Liver (tissue), 9 donors: ENCODE results near the gene CFAP65. TPM values are rescaled to one million over a fixed set of nuclear protein-coding genes. Genes with fewer than 3 reads are reported as not detected.

Experiments used
- DNase-seq: peaks from one replicate; pipeline ENCODE4 v3.0.0-alpha.2; 2017; ENCODE audit warnings: low spot score
- H3K27ac ChIP-seq, 2 donors: one replicate each; pipeline ENCODE4 v1.7.0; 2013; ENCODE audit warnings: inconsistent platforms in 2 of 2, low read length in 2 of 2, control low read depth in 1 of 2, low read depth in 1 of 2, mild to moderate bottlenecking in 1 of 2
- H3K27me3 ChIP-seq, 4 donors: one replicate each; pipeline versions ENCODE4 v1.6.1 to v1.7.0; 2013; ENCODE audit warnings: low read length in 3 of 4, inconsistent platforms in 1 of 4, mild to moderate bottlenecking in 1 of 4, moderate library complexity in 1 of 4; ENCODE audit not compliant: control insufficient read depth in 4 of 4, insufficient read depth in 4 of 4
- H3K36me3 ChIP-seq, 4 donors: one replicate each; pipeline versions ENCODE4 v1.6.1 to v1.7.0; 2013; ENCODE audit warnings: low read length in 3 of 4, mild to moderate bottlenecking in 3 of 4, low read depth in 1 of 4, moderate library complexity in 1 of 4; ENCODE audit not compliant: control insufficient read depth in 4 of 4, insufficient read depth in 3 of 4
- H3K4me1 ChIP-seq, 4 donors: one replicate each; pipeline versions ENCODE4 v1.6.1 to v1.7.0; 2013; ENCODE audit warnings: low read length in 3 of 4, mild to moderate bottlenecking in 3 of 4, moderate library complexity in 1 of 4; ENCODE audit not compliant: control insufficient read depth in 4 of 4, insufficient read depth in 4 of 4
- H3K4me3 ChIP-seq, 3 donors: one replicate each; pipeline versions ENCODE4 v1.6.1 to v1.7.0; 2013; ENCODE audit warnings: low read length in 3 of 3, control low read depth in 1 of 3, low read depth in 1 of 3, mild to moderate bottlenecking in 1 of 3
- H3K9ac ChIP-seq, 2 donors: one replicate each; pipeline ENCODE4 v1.7.0; 2013; ENCODE audit warnings: low read length in 2 of 2, mild to moderate bottlenecking in 2 of 2, moderate library complexity in 2 of 2, control low read depth in 1 of 2, low read depth in 1 of 2
- H3K9me3 ChIP-seq, 4 donors: one replicate each; pipeline versions ENCODE4 v1.6.1 to v1.7.0; 2013; ENCODE audit warnings: low read length in 3 of 4; ENCODE audit not compliant: control insufficient read depth in 4 of 4
- ATF3 ChIP-seq: IDR thresholded peaks from 2 replicates; pipeline ENCODE4 v1.6.1; 2016; ENCODE audit warnings: antibody characterized with exemption
- CTCF ChIP-seq: fragments of 150-350 bp; IDR thresholded peaks from 2 replicates; pipeline ENCODE4 v1.5.1; 2017; ENCODE audit warnings: improper control_type of control experiment, low read depth, low read length; ENCODE audit not compliant: missing input control
- EGR1 ChIP-seq, 2 donors: IDR thresholded peaks; 2 replicates each; pipeline ENCODE4 v1.6.1; 2016 to 2018; ENCODE audit warnings: antibody characterized with exemption in 2 of 2, low read depth in 2 of 2
- FOXA1 ChIP-seq: IDR thresholded peaks from 2 replicates; pipeline ENCODE4 v1.6.1; 2016; ENCODE audit warnings: antibody characterized with exemption
- GABPA ChIP-seq, 2 donors: IDR thresholded peaks in 1 of 2; conservative IDR thresholded peaks in 1 of 2; 2 replicates each; pipeline ENCODE4 v1.6.1; 2016; ENCODE audit warnings: antibody characterized with exemption in 2 of 2, mild to moderate bottlenecking in 1 of 2, moderate library complexity in 1 of 2
- HNF4A ChIP-seq, 2 donors: conservative IDR thresholded peaks; 2 replicates each; pipeline ENCODE4 v1.6.1; 2016; ENCODE audit warnings: antibody characterized with exemption in 2 of 2, mild to moderate bottlenecking in 2 of 2
- HNF4G ChIP-seq: IDR thresholded peaks from 2 replicates; pipeline ENCODE4 v1.6.1; 2016; ENCODE audit warnings: antibody characterized with exemption
- JUND ChIP-seq, 2 donors: IDR thresholded peaks; 2 replicates each; pipeline ENCODE4 v1.6.1; 2016; ENCODE audit warnings: antibody characterized with exemption in 2 of 2
- MAX ChIP-seq: IDR thresholded peaks from 2 replicates; pipeline ENCODE4 v1.6.1; 2016; ENCODE audit warnings: antibody characterized with exemption
- REST ChIP-seq: IDR thresholded peaks from 2 replicates; pipeline ENCODE4 v1.6.1; 2016; ENCODE audit warnings: antibody characterized with exemption, mild to moderate bottlenecking
- RXRA ChIP-seq, 2 donors: IDR thresholded peaks; 2 replicates each; pipeline ENCODE4 v1.6.1; 2017 to 2018; ENCODE audit warnings: antibody characterized with exemption in 2 of 2, mild to moderate bottlenecking in 1 of 2
- TAF1 ChIP-seq: conservative IDR thresholded peaks from 2 replicates; pipeline ENCODE4 v1.6.1; 2016; ENCODE audit warnings: antibody characterized with exemption, mild to moderate bottlenecking
- ZBTB33 ChIP-seq: IDR thresholded peaks from 2 replicates; pipeline ENCODE4 v1.6.1; 2016; ENCODE audit warnings: antibody characterized with exemption
- WGBS: extraction: QIAGEN DNeasy Blood & Tissue Kit; methylation state at CpG from one replicate; pipeline ENCODE4 v1.1.7; 2013; 5-methylcytosine and 5-hydroxymethylcytosine counted together
- polyA plus RNA-seq, 2 donors: library from polyadenylated mRNA; stranded (reverse) in 1 of 2; unstranded in 1 of 2; fragments of 200-250 nt in 1 of 2; fragments of >200 nt in 1 of 2; fragmentation: Nextera tagmentation in 1 of 2; extraction: Ambion mirVana in 1 of 2; gene quantifications; one replicate each; pipeline versions ENCODE4 v1.2.1 to v1.2.3, GENCODE V29; 2013 to 2015
- total RNA-seq, 2 donors: library from RNA; depleted of rRNA; stranded (reverse); fragments of >200 nt; gene quantifications; one replicate each; pipeline ENCODE4 v1.2.3, GENCODE V29; 2014
- donor health status: healthy.
- donor health status: healthy.
- donor health status: healthy.
- donor health status: healthy.
- donor health status: healthy.

Gene CFAP65
- total and polyA plus RNA-seq, 4 donors: not detected

GRCh38 chr2:219028996-219029828, 12.1 kb downstream of the CFAP65 start:
- H3K9me3 ChIP-seq: no peaks in the 10 kb centered on the region
- no peak for DNase-seq
- TF ChIP-seq RXRA (IDR thresholded peaks at IDR 0.05): no peak
- no peak for TF ChIP-seq HNF4G
- TF ChIP-seq REST: no peak
- no peak for TF ChIP-seq CTCF
- no peak for TF ChIP-seq JUND (IDR thresholded peaks at IDR 0.05)
- no peak for TF ChIP-seq TAF1
- TF ChIP-seq GABPA (IDR thresholded peaks at IDR 0.05 in 1 of 2, conservative IDR thresholded peaks at IDR 0.05 in 1 of 2): no peak
- TF ChIP-seq HNF4A (conservative IDR thresholded peaks at IDR 0.05): no peak
- no peak for TF ChIP-seq ATF3
- TF ChIP-seq EGR1 (IDR thresholded peaks at IDR 0.05; ENCODE audit: low read depth in 2 of 2): no peak
- no peak for TF ChIP-seq ZBTB33
- no peaks in the 10 kb centered on the region for H3K36me3 ChIP-seq
- WGBS: 73% methylated on average over 13 of the region's 13 CpGs
- H3K4me1 ChIP-seq: no peaks in the 10 kb centered on the region
- no peak overlapping the region for H3K27ac ChIP-seq
- H3K27me3 ChIP-seq: no peaks in the 10 kb centered on the region
- H3K9ac ChIP-seq: no peak overlapping the region
- no peak overlapping the region for H3K4me3 ChIP-seq

GRCh38 chr2:219028141-219028540, 13.2 kb downstream of the CFAP65 start:
- Histone ChIP-seq H3K4me3 (no peak overlapping the region), H3K9ac (no peak overlapping the region), H3K27ac (no peak overlapping the region), H3K9me3 (no peaks in the 10 kb centered on the region), H3K4me1 (no peaks in the 10 kb centered on the region), H3K27me3 (no peaks in the 10 kb centered on the region), H3K36me3 (no peaks in the 10 kb centered on the region)
- WGBS: 77% methylated on average over 5 of the region's 5 CpGs
- TF ChIP-seq ATF3 (no peak), MAX (no peak), JUND (IDR thresholded peaks at IDR 0.05) (no peak), FOXA1 (no peak), REST (no peak), RXRA (IDR thresholded peaks at IDR 0.05) (no peak)
- DNase-seq: no peak
